LNCaP clone FGC (cell line): Measurements from ENCODE around the gene CADM4.
"Not testable (repeated sequence)": the region's sequence is repeated elsewhere in the genome, so short reads cannot be mapped to it uniquely, and the experiment has no call there.

Experiments
- DNase-seq: peaks from one replicate; pipeline ENCODE4 v3.0.0-alpha.2; 2011; ENCODE audit warnings: low read depth
- H3K4me3 ChIP-seq: 2 replicates; pipeline ENCODE4 v1.5.1; 2011; ENCODE audit warnings: mild to moderate bottlenecking, low read depth, low read length, control low read depth
- CTCF ChIP-seq: IDR thresholded peaks from 2 replicates; pipeline ENCODE4 v1.5.1; 2012; ENCODE audit warnings: mild to moderate bottlenecking; ENCODE audit not compliant: control insufficient read depth, insufficient read depth; ENCODE audit errors: extremely low read depth

Gene CADM4

DNA sequence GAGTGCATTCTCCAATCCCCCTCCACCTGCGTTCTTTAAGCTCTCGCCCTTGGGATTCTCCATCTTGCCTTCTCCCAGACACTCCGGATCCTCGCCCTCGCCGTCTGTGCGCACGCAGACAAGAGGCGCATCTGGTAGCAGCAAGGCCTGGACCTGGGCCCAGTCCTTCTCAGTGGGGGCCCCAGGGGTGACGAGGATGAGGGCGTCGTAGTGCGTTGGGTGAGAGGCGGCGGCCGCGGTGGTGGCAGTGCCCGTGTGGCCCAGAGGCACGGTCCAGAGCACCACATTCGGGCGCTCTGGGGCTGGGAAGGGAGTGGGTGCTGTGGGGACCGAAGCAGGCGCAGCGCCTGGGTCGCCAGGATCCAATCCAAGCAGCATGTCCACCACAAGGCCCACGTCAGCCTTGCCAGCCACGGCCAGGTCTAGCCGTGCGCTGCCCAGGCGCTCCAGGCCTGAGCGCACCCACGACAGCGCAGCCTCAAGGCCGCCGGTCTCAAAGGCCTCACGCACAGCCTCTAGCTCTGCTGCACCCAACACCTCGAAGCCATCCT lies 46.8 kb downstream of the CADM4 start:
- no peak for TF ChIP-seq CTCF
- DNase-seq = no peak
- H3K4me3 ChIP-seq = no peak overlapping the region

- DNase-seq = no peak
- TF ChIP-seq CTCF = no peak
These were observed 47.5 kb downstream of the CADM4 start for GRCh38 chr19:43591904-43592772.

GRCh38 chr19:43589678-43590077 lies 50.0 kb downstream of the CADM4 start:
- H3K4me3 ChIP-seq = no peak overlapping the region
- TF ChIP-seq CTCF = no peak
- no peak for DNase-seq

More at GRCh38 chr19:43591904-43592772, 47.5 kb downstream of the CADM4 start:
- H3K4me3 ChIP-seq = no peak overlapping the region

DNA sequence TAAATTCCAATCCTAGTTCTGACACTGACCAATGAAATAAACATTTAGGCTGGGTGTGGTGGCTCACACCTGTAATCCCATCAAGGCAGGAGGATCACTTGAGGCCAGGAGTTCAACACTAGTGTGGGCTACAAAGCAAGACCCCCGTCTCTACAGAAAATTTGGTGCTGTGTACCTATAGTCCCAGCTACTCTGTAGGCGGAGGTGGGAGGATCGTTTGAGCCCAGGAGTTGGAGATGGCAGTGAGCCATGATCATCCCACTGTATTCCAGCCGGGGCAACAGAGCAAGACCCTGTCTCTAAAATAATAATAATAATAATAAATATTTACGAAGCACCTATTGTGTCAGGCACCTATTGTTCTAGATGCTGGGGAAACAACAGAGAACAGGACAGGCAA lies 50.4 kb downstream of the CADM4 start:
- TF ChIP-seq CTCF = no peak

DNA sequence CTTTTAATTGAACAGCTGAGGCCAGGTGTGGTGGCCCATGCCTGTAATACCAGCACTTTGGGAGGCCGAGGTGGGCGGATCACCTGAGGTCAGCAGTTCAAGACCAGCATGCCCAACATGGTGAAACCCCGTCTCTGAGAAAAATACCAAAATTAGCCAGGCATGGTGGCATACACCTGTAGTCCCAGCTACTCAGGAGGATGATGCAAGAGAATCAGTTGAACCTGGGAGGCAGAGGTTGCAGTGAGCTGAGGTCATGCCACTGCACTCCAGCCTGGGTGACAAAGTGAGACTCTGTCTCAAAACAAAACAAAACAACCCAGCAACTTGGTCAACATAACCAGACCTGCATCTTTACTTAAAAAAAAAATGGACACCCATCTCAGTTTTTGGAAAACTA lies 52.6 kb downstream of the CADM4 start:
- not testable (repeated sequence) for DNase-seq, H3K4me3 ChIP-seq

More for the DNA sequence above, 50.4 kb downstream of the CADM4 start:
- DNase-seq = no peak
- no peak overlapping the region for H3K4me3 ChIP-seq

DNA sequence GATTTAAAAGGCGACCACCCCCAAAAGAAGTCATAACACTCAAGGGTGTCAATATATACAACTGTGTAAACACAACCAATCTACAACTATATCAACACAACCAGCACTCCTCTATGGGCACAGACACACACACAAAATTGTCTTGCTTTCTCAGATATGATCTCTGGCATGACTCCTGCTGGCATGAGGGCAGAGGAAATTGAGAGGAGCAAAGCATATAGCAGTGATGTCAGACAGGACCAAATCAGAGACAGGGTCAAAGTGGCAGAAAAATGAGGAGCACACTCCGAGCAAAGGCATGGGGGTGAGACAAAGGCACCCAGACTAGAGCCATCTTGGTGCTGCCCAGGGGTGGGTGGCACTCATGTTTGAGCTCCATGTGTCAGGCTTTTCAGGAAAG lies 53.3 kb downstream of the CADM4 start:
- H3K4me3 ChIP-seq = no peak overlapping the region
- no peak for TF ChIP-seq CTCF
- peak; percentile 47 for DNase-seq

DNA sequence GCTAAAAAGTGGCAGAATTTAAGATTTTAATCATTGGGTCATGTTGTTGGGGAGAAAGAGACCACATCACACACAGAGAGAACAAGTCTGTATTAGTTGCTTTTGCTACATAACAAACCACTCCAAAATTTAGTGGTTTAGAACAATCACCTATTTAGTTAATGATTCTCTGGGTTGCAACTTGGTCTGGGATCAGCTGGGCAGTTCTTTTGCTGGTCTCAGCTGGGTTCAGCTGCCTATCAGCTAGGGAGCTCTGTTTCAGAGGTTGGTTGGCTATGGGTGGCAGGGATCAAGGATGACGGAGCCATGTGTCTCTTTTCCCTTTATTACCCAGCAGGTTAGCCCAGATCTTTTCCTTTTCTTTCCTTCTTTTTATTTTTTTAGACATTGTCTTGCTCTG lies 55.2 kb downstream of the CADM4 start:
- no peak for DNase-seq
- no peak overlapping the region for H3K4me3 ChIP-seq
- no peak for TF ChIP-seq CTCF
